HG03342 (cell line): ENCODE measurements around the gene SERPINA12.

Experiments used
- ATAC-seq: cut with Tn5 transposase; IDR thresholded peaks from one replicate; pipeline ENCODE4 v1.9.1; 2021; ENCODE audit warnings: mild to moderate bottlenecking, moderate library complexity; ENCODE audit not compliant: unreplicated experiment

SERPINA12 gene

GRCh38 chr14:94441531-94442205 lies 67.6 kb downstream of the SERPINA12 start:
- no peak for ATAC-seq

- no peak for ATAC-seq
These were observed 68.1 kb downstream of the SERPINA12 start for GRCh38 chr14:94441130-94441529.

GRCh38 chr14:94439453-94440057 lies 69.7 kb downstream of the SERPINA12 start:
- no peak for ATAC-seq
